Trophoblast cell (in vitro differentiated cells and primary cell): ENCODE data around the gene GRB10.

Experiments used
- DNase-seq, 2 donors: peaks; one replicate each; pipeline ENCODE4 v3.0.0-alpha.2; 2016
- H2AFZ ChIP-seq: 2 replicates; pipeline ENCODE4 v1.6.1; 2013; ENCODE audit warnings: low read length, moderate library complexity, mild to moderate bottlenecking; ENCODE audit not compliant: insufficient read depth, poor library complexity
- H2AK5ac ChIP-seq: 2 replicates; pipeline ENCODE4 v1.6.1; 2013; ENCODE audit warnings: mild to moderate bottlenecking, low read length
- H2BK120ac ChIP-seq: 2 replicates; pipeline ENCODE4 v1.6.1; 2013; ENCODE audit warnings: low read length, mild to moderate bottlenecking, moderate library complexity; ENCODE audit not compliant: insufficient read depth, poor library complexity
- H2BK12ac ChIP-seq: 2 replicates; pipeline ENCODE4 v1.6.1; 2013; ENCODE audit warnings: mild to moderate bottlenecking, low read length, moderate library complexity
- H2BK5ac ChIP-seq: 2 replicates; pipeline ENCODE4 v1.6.1; 2013; ENCODE audit warnings: low read length, low read depth, moderate library complexity, mild to moderate bottlenecking; ENCODE audit not compliant: poor library complexity
- H3K14ac ChIP-seq: 2 replicates; pipeline ENCODE4 v1.6.1; 2013; ENCODE audit warnings: mild to moderate bottlenecking, low read length
- H3K18ac ChIP-seq: 2 replicates; pipeline ENCODE4 v1.6.1; 2013; ENCODE audit warnings: mild to moderate bottlenecking, low read length
- H3K23ac ChIP-seq: 2 replicates; pipeline ENCODE4 v1.6.1; 2013; ENCODE audit warnings: low read length
- H3K27ac ChIP-seq: 2 replicates; pipeline ENCODE4 v1.5.1; 2013; ENCODE audit warnings: low read depth, mild to moderate bottlenecking, inconsistent platforms, low read length, moderate library complexity
- H3K27me3 ChIP-seq: 2 replicates; pipeline ENCODE4 v1.6.1; 2013; ENCODE audit warnings: inconsistent platforms, mild to moderate bottlenecking, low read length, moderate library complexity; ENCODE audit not compliant: insufficient read depth
- H3K36me3 ChIP-seq, 2 experiments: 1 replicate in 1 of 2; 2 replicates in 1 of 2; pipeline ENCODE4 v1.6.1; 2013; ENCODE audit warnings: low read length in 2 of 2, mild to moderate bottlenecking in 2 of 2, moderate library complexity in 1 of 2; ENCODE audit not compliant: insufficient read depth in 2 of 2, control insufficient read depth in 1 of 2
- H3K4ac ChIP-seq: 2 replicates; pipeline ENCODE4 v1.6.1; 2013; ENCODE audit warnings: low read depth, mild to moderate bottlenecking, low read length, moderate library complexity
- H3K4me1 ChIP-seq, 2 experiments: 1 replicate in 1 of 2; 2 replicates in 1 of 2; pipeline ENCODE4 v1.6.1; 2013; ENCODE audit warnings: low read length in 2 of 2, mild to moderate bottlenecking in 2 of 2, moderate library complexity in 1 of 2; ENCODE audit not compliant: insufficient read depth in 2 of 2, control insufficient read depth in 1 of 2
- H3K4me2 ChIP-seq: 2 replicates; pipeline ENCODE4 v1.6.1; 2013; ENCODE audit warnings: inconsistent platforms, mild to moderate bottlenecking, low read length, moderate library complexity
- H3K4me3 ChIP-seq: 2 replicates; pipeline ENCODE4 v1.5.1; 2013; ENCODE audit warnings: mild to moderate bottlenecking, low read depth, low read length, inconsistent platforms
- H3K79me1 ChIP-seq: one replicate; pipeline ENCODE4 v1.6.1; 2013; ENCODE audit warnings: low read length
- H3K79me2 ChIP-seq: 2 replicates; pipeline ENCODE4 v1.6.1; 2013; ENCODE audit warnings: low read length, mild to moderate bottlenecking; ENCODE audit not compliant: control insufficient read depth, insufficient read depth, poor library complexity
- H3K9ac ChIP-seq: 2 replicates; pipeline ENCODE4 v1.6.1; 2013; ENCODE audit warnings: mild to moderate bottlenecking, low read length
- H3K9me3 ChIP-seq: 2 replicates; pipeline ENCODE4 v1.6.1; 2013; ENCODE audit warnings: low read depth, mild to moderate bottlenecking, control low read depth, inconsistent platforms, low read length; ENCODE audit not compliant: insufficient read depth
- H4K12ac ChIP-seq: 2 replicates; pipeline ENCODE4 v1.6.1; 2013; ENCODE audit warnings: low read depth, mild to moderate bottlenecking, low read length, moderate library complexity
- H4K8ac ChIP-seq: 2 replicates; pipeline ENCODE4 v1.6.1; 2013; ENCODE audit warnings: low read depth, mild to moderate bottlenecking, low read length, moderate library complexity
- H4K91ac ChIP-seq: one replicate; pipeline ENCODE4 v1.6.1; 2013; ENCODE audit warnings: low read depth, mild to moderate bottlenecking, low read length, moderate library complexity
- WGBS: extraction: QIAGEN DNeasy Blood & Tissue Kit; methylation state at CpG from one replicate; pipeline ENCODE4 v1.1.7; 2013; ENCODE audit warnings: missing lambda C conversion rate; ENCODE audit not compliant: insufficient read length, insufficient coverage; ENCODE audit errors: extremely low coverage; 5-methylcytosine and 5-hydroxymethylcytosine counted together

Gene GRB10

GRCh38 chr7:50555594-50556140, 227.0 kb downstream of the GRB10 start:
- Histone ChIP-seq H3K4me2 (no peak overlapping the region), H3K4me1 (peaks cover 3 to 10% of the 10 kb centered on the region in 2 experiments), H2BK120ac (no peak overlapping the region), H3K23ac (no peak overlapping the region), H2BK5ac (no peak overlapping the region), H4K12ac (no peak overlapping the region), H2AK5ac (no peak overlapping the region), H3K79me1 (no peaks in the 10 kb centered on the region), H2BK12ac (no peak overlapping the region), H4K8ac (no peak overlapping the region), H3K9ac (no peak overlapping the region), H3K4ac (no peak overlapping the region), H3K4me3 (no peak overlapping the region), H3K27me3 (no peaks in the 10 kb centered on the region), H4K91ac (no peak overlapping the region), H3K18ac (no peak overlapping the region), H3K36me3 (no peaks in the 10 kb centered on the region), H3K9me3 (no peaks in the 10 kb centered on the region), H3K14ac (no peak overlapping the region), H3K27ac (no peak overlapping the region), H3K79me2 (no peaks in the 10 kb centered on the region), H2AFZ (no peak overlapping the region)
- no CpG with 5 or more reads among the region's 9 CpGs for WGBS
- peak; percentile 85 to 96 for DNase-seq

GRCh38 chr7:50554431-50555322, 228.0 kb downstream of the GRB10 start:
- Histone ChIP-seq H2BK120ac (no peak overlapping the region), H3K27me3 (no peaks in the 10 kb centered on the region), H3K27ac (no peak overlapping the region), H4K91ac (no peak overlapping the region), H3K23ac (no peak overlapping the region), H3K18ac (no peak overlapping the region), H2AFZ (no peak overlapping the region), H4K8ac (no peak overlapping the region), H3K4me1 (peaks cover 3 to 10% of the 10 kb centered on the region in 2 experiments), H2AK5ac (no peak overlapping the region), H3K4ac (no peak overlapping the region), H3K79me1 (no peaks in the 10 kb centered on the region), H4K12ac (no peak overlapping the region), H2BK5ac (no peak overlapping the region), H3K36me3 (no peaks in the 10 kb centered on the region), H2BK12ac (no peak overlapping the region), H3K9me3 (no peaks in the 10 kb centered on the region), H3K4me2 (no peak overlapping the region), H3K14ac (no peak overlapping the region), H3K4me3 (no peak overlapping the region), H3K9ac (no peak overlapping the region), H3K79me2 (no peaks in the 10 kb centered on the region)
- peak in 1 of 2 donors; percentile 21 for DNase-seq
- no CpG with 5 or more reads among the region's 14 CpGs for WGBS

- Histone ChIP-seq H3K4ac (no peak overlapping the region), H3K23ac (no peak overlapping the region), H2BK12ac (no peak overlapping the region), H3K4me3 (no peak overlapping the region), H3K27me3 (no peaks in the 10 kb centered on the region), H3K79me1 (no peaks in the 10 kb centered on the region), H3K36me3 (no peaks in the 10 kb centered on the region), H2BK120ac (no peak overlapping the region), H3K9ac (no peak overlapping the region), H4K8ac (no peak overlapping the region), H2AFZ (no peak overlapping the region), H3K27ac (no peak overlapping the region), H4K12ac (no peak overlapping the region), H4K91ac (no peak overlapping the region), H3K14ac (no peak overlapping the region), H2AK5ac (no peak overlapping the region), H3K4me1 (peaks cover 3 to 10% of the 10 kb centered on the region in 2 experiments), H3K9me3 (no peaks in the 10 kb centered on the region), H3K18ac (no peak overlapping the region), H3K4me2 (no peak overlapping the region), H2BK5ac (no peak overlapping the region), H3K79me2 (no peaks in the 10 kb centered on the region)
- WGBS = no CpG with 5 or more reads among the region's 3 CpGs
- peak in 1 of 2 donors; percentile 15 for DNase-seq
These were observed 228.7 kb downstream of the GRB10 start for GRCh38 chr7:50553973-50554372.

- no peak overlapping the region for H2BK5ac ChIP-seq
These were observed 229.8 kb downstream of the GRB10 start for GRCh38 chr7:50552921-50553320.

More at GRCh38 chr7:50552921-50553320, 229.8 kb downstream of the GRB10 start:
- no peak overlapping the region for H3K4me3 ChIP-seq
- no peak overlapping the region for H3K14ac ChIP-seq
- no peak overlapping the region for H2BK120ac ChIP-seq
- no peaks in the 10 kb centered on the region for H3K79me1 ChIP-seq
- H3K27ac ChIP-seq = no peak overlapping the region
- no peak overlapping the region for H3K18ac ChIP-seq
- no peak overlapping the region for H2BK12ac ChIP-seq
- no peak overlapping the region for H2AK5ac ChIP-seq
- H3K4ac ChIP-seq = no peak overlapping the region
- H3K4me2 ChIP-seq = no peak overlapping the region
- WGBS = no CpG with 5 or more reads among the region's 4 CpGs
- no peak overlapping the region for H3K9ac ChIP-seq
- peaks cover 3 to 10% of the 10 kb centered on the region in 2 experiments for H3K4me1 ChIP-seq
- no peak overlapping the region for H4K8ac ChIP-seq
- H3K23ac ChIP-seq = no peak overlapping the region
- H3K36me3 ChIP-seq = no peaks in the 10 kb centered on the region
- no peak overlapping the region for H4K91ac ChIP-seq
- DNase-seq = peak; percentile 27 to 54
- H3K79me2 ChIP-seq = no peaks in the 10 kb centered on the region
- H4K12ac ChIP-seq = no peak overlapping the region
- H3K27me3 ChIP-seq = no peaks in the 10 kb centered on the region
- H3K9me3 ChIP-seq = no peaks in the 10 kb centered on the region
- H2AFZ ChIP-seq = no peak overlapping the region
